H1 (cell line): ENCODE data around the gene STEAP3. TPM values are rescaled to one million over a fixed set of nuclear protein-coding genes. Genes with fewer than 3 reads are reported as not detected.

Source experiments
- CTCF ChIA-PET: fragments of 300-600 bp; sonication (Branson Sonifier 250); formaldehyde crosslinking; loops from one replicate; lab custom pipeline; 2021; ENCODE audit not compliant: partially characterized antibody; lab: Charles Lee
- POLR2A ChIA-PET: fragments of 300-600 bp; sonication (Branson Sonifier 250); formaldehyde crosslinking; loops from one replicate; lab custom pipeline; 2021; ENCODE audit warnings: inconsistent platforms; ENCODE audit not compliant: partially characterized antibody; lab: Charles Lee
- DNase-seq, 2 experiments: peaks; one replicate each; pipeline versions ENCODE4 v3.0.0 to v3.0.0-alpha.2; 2010 to 2022; ENCODE audit warnings: low spot score in 2 of 2, low read depth in 1 of 2, mixed read lengths in 1 of 2
- FAIRE-seq: peaks from 2 replicates; lab custom pipeline; 2011; peaks lifted over from hg19 to GRCh38; lab: Jason Lieb, UNC
- H2AFZ ChIP-seq: 2 replicates; pipeline ENCODE4 v1.8.1; 2012; ENCODE audit warnings: low read length, inconsistent platforms
- H2AK5ac ChIP-seq: 2 replicates; pipeline ENCODE4 v1.6.1; 2013; ENCODE audit warnings: low read depth, low read length
- H2BK120ac ChIP-seq: replicated peaks from 2 replicates; pipeline ENCODE3; 2013; ENCODE audit warnings: low read depth, low read length, inconsistent platforms
- H2BK12ac ChIP-seq: 2 replicates; pipeline ENCODE4 v1.6.1; 2013; ENCODE audit warnings: low read depth, low read length
- H2BK15ac ChIP-seq: 2 replicates; pipeline ENCODE4 v1.6.1; 2013; ENCODE audit warnings: low read length
- H2BK20ac ChIP-seq: 2 replicates; pipeline ENCODE4 v1.6.1; 2013; ENCODE audit warnings: low read length
- H2BK5ac ChIP-seq: 2 replicates; pipeline ENCODE4 v1.6.1; 2013; ENCODE audit warnings: low read depth, low read length
- H3K14ac ChIP-seq: 2 replicates; pipeline ENCODE4 v1.6.1; 2013; ENCODE audit warnings: inconsistent platforms; ENCODE audit not compliant: insufficient read length
- H3K18ac ChIP-seq: 2 replicates; pipeline ENCODE4 v1.6.1; 2013; ENCODE audit warnings: low read length; ENCODE audit errors: extremely low read depth
- H3K23ac ChIP-seq: 2 replicates; pipeline ENCODE4 v1.6.1; 2013; ENCODE audit warnings: inconsistent platforms; ENCODE audit not compliant: insufficient read length
- H3K23me2 ChIP-seq: 2 replicates; pipeline ENCODE4 v1.6.1; 2013; ENCODE audit warnings: low read depth, low read length
- H3K27ac ChIP-seq: 2 replicates; pipeline ENCODE4 v1.6.1; 2011; ENCODE audit warnings: low read depth, low read length, inconsistent platforms
- H3K27me3 ChIP-seq, 4 experiments: replicated peaks in 1 of 4; 1 replicate in 1 of 4; 2 replicates in 3 of 4; pipeline versions ENCODE4 v1.6.1 to v1.8.1; 2011 to 2013; ENCODE audit warnings: low read length in 3 of 4, mild to moderate bottlenecking in 3 of 4, inconsistent platforms in 2 of 4, mixed read lengths in 2 of 4, moderate library complexity in 1 of 4; ENCODE audit not compliant: control insufficient read depth in 3 of 4, insufficient read depth in 3 of 4; ENCODE audit errors: extremely low read depth in 1 of 4
- H3K36me3 ChIP-seq, 4 experiments: 2 replicates each; pipeline versions ENCODE4 v1.6.1 to v1.8.1; 2011 to 2013; ENCODE audit warnings: mild to moderate bottlenecking in 4 of 4, low read length in 3 of 4, moderate library complexity in 2 of 4, control low read depth in 1 of 4, inconsistent platforms in 1 of 4; ENCODE audit not compliant: insufficient read depth in 4 of 4, control insufficient read depth in 2 of 4
- H3K4ac ChIP-seq: replicated peaks from 2 replicates; pipeline ENCODE3; 2013; ENCODE audit warnings: low read length, low read depth, mixed read lengths, inconsistent platforms; ENCODE audit not compliant: insufficient read length
- H3K4me1 ChIP-seq, 4 experiments: replicated peaks in 1 of 4; 1 replicate in 1 of 4; 2 replicates in 3 of 4; pipeline versions ENCODE4 v1.6.1 to v1.8.1; 2011 to 2013; ENCODE audit warnings: low read length in 3 of 4, inconsistent platforms in 2 of 4, mixed read lengths in 1 of 4; ENCODE audit not compliant: insufficient read depth in 4 of 4, control insufficient read depth in 3 of 4
- H3K4me2 ChIP-seq, 2 experiments: 2 replicates each; pipeline versions ENCODE4 v1.6.1 to v1.8.1; 2011 to 2013; ENCODE audit warnings: low read depth in 2 of 2, low read length in 2 of 2, control low read depth in 1 of 2, inconsistent platforms in 1 of 2, mild to moderate bottlenecking in 1 of 2; ENCODE audit not compliant: insufficient read depth in 1 of 2
- H3K4me3 ChIP-seq, 4 experiments: fragments of 200-600, 300-600 bp in 1 of 4; sonication (generic), shearing (Covaris generic), sonication (Bioruptor Twin) in 1 of 4; 2 replicates each; pipeline versions ENCODE4 v1.5.1 to v1.8.1; 2011 to 2016; ENCODE audit warnings: low read length in 4 of 4, low read depth in 3 of 4, control low read depth in 2 of 4, inconsistent platforms in 2 of 4, mild to moderate bottlenecking in 2 of 4, mixed read lengths in 1 of 4, moderate library complexity in 1 of 4; ENCODE audit not compliant: insufficient read depth in 2 of 4; ENCODE audit errors: extremely low read depth in 1 of 4
- H3K56ac ChIP-seq: replicated peaks from 2 replicates; pipeline ENCODE3; 2013; ENCODE audit warnings: low read depth, mild to moderate bottlenecking, mixed read lengths, low read length, inconsistent platforms; ENCODE audit not compliant: insufficient read length
- H3K79me1 ChIP-seq: 2 replicates; pipeline ENCODE4 v1.6.1; 2013; ENCODE audit warnings: low read depth, low read length, control low read depth
- H3K79me2 ChIP-seq, 2 experiments: 2 replicates each; pipeline versions ENCODE4 v1.6.1 to v1.8.1; 2012 to 2013; ENCODE audit warnings: low read length in 2 of 2, mild to moderate bottlenecking in 2 of 2, inconsistent platforms in 1 of 2; ENCODE audit not compliant: insufficient read depth in 2 of 2, control insufficient read depth in 1 of 2
- H3K9ac ChIP-seq, 4 experiments: replicated peaks in 1 of 4; 1 replicate in 1 of 4; 2 replicates in 3 of 4; pipeline versions ENCODE4 v1.6.1 to v1.8.1; 2011 to 2013; ENCODE audit warnings: low read depth in 3 of 4, low read length in 3 of 4, control low read depth in 2 of 4, mild to moderate bottlenecking in 2 of 4, moderate library complexity in 2 of 4, inconsistent platforms in 1 of 4; ENCODE audit errors: extremely low read depth in 1 of 4
- H3K9me3 ChIP-seq, 2 experiments: 2 replicates each; pipeline versions ENCODE4 v1.6.1 to v1.8.1; 2012 to 2013; ENCODE audit warnings: mild to moderate bottlenecking in 2 of 2, moderate library complexity in 2 of 2, control low read depth in 1 of 2, inconsistent platforms in 1 of 2, low read depth in 1 of 2, low read length in 1 of 2, mixed read lengths in 1 of 2; ENCODE audit not compliant: insufficient read depth in 2 of 2
- H4K20me1 ChIP-seq, 2 experiments: replicated peaks in 1 of 2; 2 replicates each; pipeline versions ENCODE3 to v1.8.1; 2011 to 2013; ENCODE audit warnings: inconsistent platforms in 2 of 2, low read length in 2 of 2, mild to moderate bottlenecking in 1 of 2; ENCODE audit not compliant: insufficient read depth in 2 of 2, control insufficient read depth in 1 of 2
- H4K5ac ChIP-seq: 2 replicates; pipeline ENCODE4 v1.6.1; 2013; ENCODE audit warnings: low read length, low read depth, mixed read lengths, inconsistent platforms; ENCODE audit not compliant: insufficient read length
- H4K8ac ChIP-seq: 2 replicates; pipeline ENCODE4 v1.8.0; 2013; ENCODE audit warnings: mild to moderate bottlenecking, moderate library complexity, low read length, inconsistent platforms; ENCODE audit not compliant: insufficient read depth; ENCODE audit errors: extremely low read depth
- H4K91ac ChIP-seq: replicated peaks from 2 replicates; pipeline ENCODE3; 2013; ENCODE audit warnings: low read length, mixed read lengths, inconsistent platforms; ENCODE audit not compliant: insufficient read length
- ATF3 ChIP-seq: IDR thresholded peaks from 2 replicates; pipeline ENCODE4 v1.6.1; 2011; ENCODE audit warnings: low read depth, mild to moderate bottlenecking, low read length; ENCODE audit not compliant: insufficient read depth
- BCL11A ChIP-seq, 2 experiments: IDR thresholded peaks; one replicate each; pipeline ENCODE4 v1.6.1; 2011; ENCODE audit warnings: low read depth in 2 of 2, low read length in 2 of 2, mild to moderate bottlenecking in 2 of 2
- POLR2A ChIP-seq, 2 experiments: IDR thresholded peaks; 1 replicate in 1 of 2; 2 replicates in 1 of 2; pipeline ENCODE4 v1.6.1; 2011; ENCODE audit warnings: low read depth in 2 of 2, low read length in 2 of 2, mild to moderate bottlenecking in 2 of 2; ENCODE audit errors: control extremely low read depth in 1 of 2
- SAP30 ChIP-seq: fragments of 300-600 bp; sonication (generic); IDR thresholded peaks from 2 replicates; pipeline ENCODE4 v1.7.1; 2012; ENCODE audit warnings: low read length, moderate library complexity, mild to moderate bottlenecking, inconsistent platforms; ENCODE audit not compliant: insufficient read depth, insufficient replicate concordance
- TBP ChIP-seq: IDR thresholded peaks from 2 replicates; pipeline ENCODE4 v1.6.1; 2011; ENCODE audit warnings: low read depth, low read length, improper control_type of control experiment
- WGBS, 2 experiments: shearing (Covaris generic) in 1 of 2; methylation state at CpG; one replicate each; pipeline versions ENCODE4 v1.1.6 to v1.1.7; 2013 to 2015; ENCODE audit warnings: low lambda C conversion rate in 2 of 2, mixed read lengths in 2 of 2, inconsistent platforms in 1 of 2, low coverage in 1 of 2, missing lambda C conversion rate in 1 of 2; ENCODE audit not compliant: insufficient replicate concordance in 2 of 2, insufficient coverage in 1 of 2, insufficient read length in 1 of 2; ENCODE audit errors: extremely low coverage in 1 of 2, missing lambda C conversion rate in 1 of 2; 5-methylcytosine and 5-hydroxymethylcytosine counted together
- polyA plus RNA-seq, 7 experiments: library from polyadenylated mRNA; depleted of rRNA in 3 of 7; stranded (reverse) in 5 of 7; unstranded in 2 of 7; fragments of >200 nt in 5 of 7; fragments of 200-250 nt in 2 of 7; gene quantifications; 1 replicate in 5 of 7; 2 replicates in 1 of 7; 4 replicates in 1 of 7; pipeline versions ENCODE4 v1.2.1 to v1.2.3, GENCODE V29; 2011 to 2013; ENCODE audit warnings: missing spikeins in 2 of 7, mixed read lengths in 2 of 7
- total RNA-seq: library from RNA; stranded (reverse); fragmentation: NEBNext Ultra II Directional; extraction: Animal tissue kit (Norgen Biotek cat#: 25700); gene quantifications from 2 replicates; pipeline ENCODE4 v1.2.1, GENCODE V29; 2021

The STEAP3 gene
- total and polyA plus RNA-seq, 2 of the 8 experiments (the other 6 are each of a cell fraction or from before 2014, with no cell fraction given) = 21.7 to 27.9 TPM

GRCh38 chr2:119266091-119266589 lies 42.5 kb downstream of the STEAP3 start:
- Histone ChIP-seq H3K23me2 (peaks cover 5% of the 10 kb centered on the region; the same call in 1 of the 2 replicates), H2BK5ac (no peak overlapping the region; the same call in 1 of the 2 replicates), H3K23ac (no peak overlapping the region), H3K27me3 (no peaks in the 10 kb centered on the region; a peak in 1 of 7 replicates), H3K79me1 (no peaks in the 10 kb centered on the region), H3K4me3 (no peak overlapping the region), H2BK15ac (no peak overlapping the region), H4K91ac (no peak overlapping the region), H3K79me2 (no peaks in the 10 kb centered on the region), H3K14ac (no peak overlapping the region), H3K9ac (no peak overlapping the region), H2AK5ac (no peak overlapping the region; the same call in 1 of the 2 replicates), H4K5ac (no peak overlapping the region), H3K4me2 (no peak overlapping the region), H2BK12ac (no peak overlapping the region), H3K4me1 (no peaks in the 10 kb centered on the region), H3K18ac (no peak overlapping the region), H4K20me1 (no peaks in the 10 kb centered on the region), H4K8ac (no peak overlapping the region), H2BK20ac (0 out of 2 replicates have a peak overlapping the region, but pooled peaks have one; percentile 37), H3K36me3 (no peaks in the 10 kb centered on the region), H2AFZ (no peak overlapping the region), H2BK120ac (no peak overlapping the region), H3K4ac (no peak overlapping the region), H3K9me3 (no peaks in the 10 kb centered on the region), H3K56ac (no peak overlapping the region), H3K27ac (no peak overlapping the region)
- ChIA-PET POLR2A (interaction anchor here (0.7 kb wide), 1 partner anchor 10 kb away, joined by 3 read pairs; no protein-coding TSS in a partner anchor), CTCF (interaction anchor here (0.6 to 4.3 kb wide), 34 partner anchors 11 to 382 kb away, joined by 3 to 57 read pairs (median 4); no protein-coding TSS in a partner anchor)
- TF ChIP-seq SAP30 (no peak), ATF3 (no peak), POLR2A (IDR thresholded peaks at IDR 0.05; ENCODE audit: control extremely low read depth in 1 of 2, low read depth in 2 of 2, low read length in 2 of 2) (no peak), BCL11A (IDR thresholded peaks at IDR 0.05; ENCODE audit: low read depth in 2 of 2, low read length in 2 of 2) (no peak), TBP (no peak)
- WGBS, 2 experiments = 90% methylated on average over 8 of the region's 8 CpGs; no CpG with 5 or more reads in 1 of the 2 experiments
- FAIRE-seq (no peak), DNase-seq (no peak)
